HG03139 (cell line): ENCODE data around the gene C19orf25.

Experiments used
- ATAC-seq: cut with Tn5 transposase; IDR thresholded peaks from one replicate; pipeline ENCODE4 v1.9.1; 2021; ENCODE audit not compliant: unreplicated experiment

Gene C19orf25

GRCh38 chr19:1466461-1467214 is 12.4 kb downstream of the C19orf25 start:
- ATAC-seq = no peak

- ATAC-seq = no peak
Measured at GRCh38 chr19:1466018-1466460, 13.0 kb downstream of the C19orf25 start.

- no peak for ATAC-seq
Measured at GRCh38 chr19:1465191-1466016, 13.6 kb downstream of the C19orf25 start.

- no peak for ATAC-seq
Measured at GRCh38 chr19:1461862-1462261, 17.2 kb downstream of the C19orf25 start.

GRCh38 chr19:1460033-1460995 is 18.7 kb downstream of the C19orf25 start:
- ATAC-seq = no peak

GRCh38 chr19:1459479-1459878 is 19.5 kb downstream of the C19orf25 start:
- no peak for ATAC-seq

- no peak for ATAC-seq
Measured at GRCh38 chr19:1457892-1458291, 21.1 kb downstream of the C19orf25 start.

GRCh38 chr19:1457031-1457739 is 21.8 kb downstream of the C19orf25 start:
- ATAC-seq = no peak

- ATAC-seq = no peak
Measured at GRCh38 chr19:1456121-1456900, 22.7 kb downstream of the C19orf25 start.

- no peak for ATAC-seq
Measured at GRCh38 chr19:1455336-1456120, 23.5 kb downstream of the C19orf25 start.

GRCh38 chr19:1455002-1455335 is 24.0 kb downstream of the C19orf25 start:
- no peak for ATAC-seq

- ATAC-seq = no peak
Measured at GRCh38 chr19:1453525-1454364, 25.3 kb downstream of the C19orf25 start.

GRCh38 chr19:1452802-1453524 is 26.1 kb downstream of the C19orf25 start:
- ATAC-seq = no peak

- no peak for ATAC-seq
Measured at GRCh38 chr19:1451916-1452801, 26.9 kb downstream of the C19orf25 start.

- ATAC-seq = no peak
Measured at GRCh38 chr19:1450735-1451731, 28.0 kb downstream of the C19orf25 start.
